Right lobe of liver (tissue), 6 donors: ENCODE data around the gene CPEB4. TPM values are rescaled to one million over a fixed set of nuclear protein-coding genes. Genes with fewer than 3 reads are reported as not detected.

Source experiments
- ATAC-seq, 4 donors: fragments of 200-7000 bp; cut with Tn5 transposase; one replicate each; pipeline ENCODE4 v1.9.1; 2020; ENCODE audit warnings: mild to moderate bottlenecking in 4 of 4, moderate library complexity in 4 of 4
- DNase-seq, 3 donors: peaks; one replicate each; pipeline ENCODE4 v3.0.0-alpha.2; 2020
- H3K27ac ChIP-seq, 3 donors: fragments of 200-600 bp; one replicate each; pipeline ENCODE4 v1.8.0; 2022
- H3K27me3 ChIP-seq, 2 donors: fragments of 200-600 bp; one replicate each; pipeline ENCODE4 v1.8.0; 2022
- H3K36me3 ChIP-seq, 4 donors: fragments of 200-600 bp; sonication (generic) in 1 of 4; one replicate each; pipeline versions ENCODE4 v1.5.1 to v1.8.0; 2017 to 2022; ENCODE audit warnings: control low read depth in 1 of 4
- H3K4me1 ChIP-seq, 4 donors: fragments of 200-600 bp; sonication (generic) in 1 of 4; one replicate each; pipeline versions ENCODE4 v1.5.1 to v1.8.0; 2017 to 2022; ENCODE audit warnings: control low read depth in 1 of 4
- H3K4me3 ChIP-seq, 3 donors: fragments of 200-600 bp; one replicate each; pipeline ENCODE4 v1.8.0; 2022
- H3K9me3 ChIP-seq, 4 donors: fragments of 200-600 bp; sonication (generic) in 1 of 4; one replicate each; pipeline versions ENCODE4 v1.5.1 to v1.8.0; 2017 to 2022; ENCODE audit warnings: control low read depth in 1 of 4
- CTCF ChIP-seq, 4 donors: fragments of 200-600 bp in 3 of 4; fragments of 450-650 bp in 1 of 4; IDR thresholded peaks; one replicate each; pipeline versions ENCODE4 v1.5.1 to v1.8.0; 2016 to 2022; ENCODE audit warnings: antibody characterized with exemption in 4 of 4, mild to moderate bottlenecking in 2 of 4
- POLR2A ChIP-seq: fragments of 450-650 bp; IDR thresholded peaks from one replicate; pipeline ENCODE4 v1.6.1; 2017; ENCODE audit warnings: antibody characterized with exemption, mild to moderate bottlenecking
- WGBS: methylation state at CpG from one replicate; pipeline ENCODE4 v1.1.6; 2018; ENCODE audit warnings: low coverage, low lambda C conversion rate; ENCODE audit not compliant: insufficient coverage; ENCODE audit errors: missing lambda C conversion rate; 5-methylcytosine and 5-hydroxymethylcytosine counted together
- intact Hi-C, 2 donors: fragments of 100-400 bp; cut with DNase I; formaldehyde crosslinking; loops; one replicate each; pipeline versions ENCODE4 v1.11.2 to v1.14.1; 2022
- total RNA-seq, 6 experiments: library from RNA; depleted of rRNA in 2 of 6; stranded (reverse); fragments of >200 nt in 2 of 6; fragmentation: NEBNext Ultra II Directional in 3 of 6; extraction: Animal tissue kit (Norgen Biotek cat#: 25700) in 3 of 6; gene quantifications; one replicate each; pipeline versions ENCODE4 v1.1.0 to v1.2.4, GENCODE V29; 2016 to 2023
- donor health status: DM: no; HTN: yes; CAD: no.
- donor health status: DM: no; HTN: no; CAD: no.
- donor health status: DM: no; HTN: no; CAD: no.
- donor health status: DM: no; HTN: yes; CAD: no.
- donor health status: DM: no; HTN: yes; CAD: no.

The CPEB4 gene
- total RNA-seq, 6 experiments from 2014 or later = 27.3 to 49.9 (median 40.0) TPM

GRCh38 chr5:173853370-173854131 lies 34.6 kb upstream of the CPEB4 start:
- ATAC-seq (no peak), DNase-seq (no peak)
- no peak for TF ChIP-seq CTCF (IDR thresholded peaks at IDR 0.05)
- no peak for TF ChIP-seq POLR2A
- intact Hi-C loops = no loop called here
- 84% methylated on average over 10 of the region's 11 CpGs for WGBS
- H3K9me3 ChIP-seq = no peaks in the 10 kb centered on the region
- no peaks in the 10 kb centered on the region for H3K36me3 ChIP-seq
- no peaks in the 10 kb centered on the region for H3K4me1 ChIP-seq
- no peak overlapping the region for H3K4me3 ChIP-seq
- H3K27me3 ChIP-seq = no peaks in the 10 kb centered on the region
- no peak overlapping the region for H3K27ac ChIP-seq

- Histone ChIP-seq H3K27me3 (no peaks in the 10 kb centered on the region), H3K4me1 (peaks cover 0 to under 1% (median 0%) of the 10 kb centered on the region in 4 donors), H3K4me3 (no peak overlapping the region), H3K27ac (no peak overlapping the region), H3K9me3 (no peaks in the 10 kb centered on the region), H3K36me3 (no peaks in the 10 kb centered on the region)
- DNase-seq = no peak
- WGBS = 72% methylated on average over 8 of the region's 11 CpGs
- intact Hi-C loops = no loop called here
- no peak for TF ChIP-seq POLR2A
- TF ChIP-seq CTCF (IDR thresholded peaks at IDR 0.05) = no peak
- ATAC-seq = no peak
Measured at GRCh38 chr5:173855162-173855994, 32.8 kb upstream of the CPEB4 start.

GRCh38 chr5:173855995-173856656 lies 32.0 kb upstream of the CPEB4 start:
- Histone ChIP-seq H3K4me3 (no peak overlapping the region), H3K27ac (no peak overlapping the region), H3K4me1 (peaks cover 0 to 7% (median 2%) of the 10 kb centered on the region in 4 donors), H3K9me3 (no peaks in the 10 kb centered on the region), H3K36me3 (no peaks in the 10 kb centered on the region), H3K27me3 (no peaks in the 10 kb centered on the region)
- DNase-seq = no peak
- intact Hi-C loops = no loop called here
- no peak for ATAC-seq
- TF ChIP-seq CTCF (IDR thresholded peaks at IDR 0.05) (no peak), POLR2A (no peak)
- WGBS = no CpG with 5 or more reads among the region's 2 CpGs

GRCh38 chr5:173857234-173857633 lies 30.9 kb upstream of the CPEB4 start:
- no peak for TF ChIP-seq CTCF (IDR thresholded peaks at IDR 0.05)
- TF ChIP-seq POLR2A = no peak
- H3K27me3 ChIP-seq = no peaks in the 10 kb centered on the region
- no peaks in the 10 kb centered on the region for H3K9me3 ChIP-seq
- no peak overlapping the region for H3K4me3 ChIP-seq
- intact Hi-C loops = no loop called here
- H3K27ac ChIP-seq = no peak overlapping the region
- no peaks in the 10 kb centered on the region for H3K36me3 ChIP-seq
- WGBS = 94% methylated on average over 2 of the region's 3 CpGs
- peaks cover 0 to 10% (median 3%) of the 10 kb centered on the region in 4 donors for H3K4me1 ChIP-seq
- DNase-seq = no peak
- no peak for ATAC-seq
